Measurements from ENCODE around the gene EEF2K.

GRCh38 chr16:22217890-22218730 is 12.0 kb downstream of the EEF2K start:
- TF ChIP-seq, protein P1, sequence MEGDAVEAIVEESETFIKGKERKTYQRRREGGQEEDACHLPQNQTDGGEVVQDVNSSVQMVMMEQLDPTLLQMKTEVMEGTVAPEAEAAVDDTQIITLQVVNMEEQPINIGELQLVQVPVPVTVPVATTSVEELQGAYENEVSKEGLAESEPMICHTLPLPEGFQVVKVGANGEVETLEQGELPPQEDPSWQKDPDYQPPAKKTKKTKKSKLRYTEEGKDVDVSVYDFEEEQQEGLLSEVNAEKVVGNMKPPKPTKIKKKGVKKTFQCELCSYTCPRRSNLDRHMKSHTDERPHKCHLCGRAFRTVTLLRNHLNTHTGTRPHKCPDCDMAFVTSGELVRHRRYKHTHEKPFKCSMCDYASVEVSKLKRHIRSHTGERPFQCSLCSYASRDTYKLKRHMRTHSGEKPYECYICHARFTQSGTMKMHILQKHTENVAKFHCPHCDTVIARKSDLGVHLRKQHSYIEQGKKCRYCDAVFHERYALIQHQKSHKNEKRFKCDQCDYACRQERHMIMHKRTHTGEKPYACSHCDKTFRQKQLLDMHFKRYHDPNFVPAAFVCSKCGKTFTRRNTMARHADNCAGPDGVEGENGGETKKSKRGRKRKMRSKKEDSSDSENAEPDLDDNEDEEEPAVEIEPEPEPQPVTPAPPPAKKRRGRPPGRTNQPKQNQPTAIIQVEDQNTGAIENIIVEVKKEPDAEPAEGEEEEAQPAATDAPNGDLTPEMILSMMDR (IDR thresholded peaks at IDR 0.05 in 4 of 5, conservative IDR thresholded peaks at IDR 0.05 in 1 of 5) = no peak
- peak in 1 of 2 donors; percentile 10 for TF ChIP-seq POLR2A (IDR thresholded peaks at IDR 0.05)

Measured in gastrocnemius medialis (tissue), 4 donors.